Ovary (tissue), 9 donors: ENCODE data around the gene GPATCH4. TPM values are rescaled to one million over a fixed set of nuclear protein-coding genes. Genes with fewer than 3 reads are reported as not detected.

ENCODE experiments used
- DNase-seq, 5 donors: peaks; one replicate each; pipeline ENCODE4 v3.0.0-alpha.2; 2019 to 2020
- H3K27ac ChIP-seq, 2 donors: fragments of 200-600 bp; one replicate each; pipeline versions ENCODE4 v1.5.1 to v1.8.0; 2019 to 2022
- H3K27me3 ChIP-seq: fragments of 200-600 bp; one replicate; pipeline ENCODE4 v1.8.0; 2022
- H3K36me3 ChIP-seq: fragments of 200-600 bp; sonication (generic); one replicate; pipeline ENCODE4 v1.5.1; 2019
- H3K4me1 ChIP-seq: one replicate; pipeline ENCODE4 v1.8.1; 2013; ENCODE audit warnings: mild to moderate bottlenecking, moderate library complexity; ENCODE audit not compliant: insufficient read depth
- H3K4me3 ChIP-seq: fragments of 200-600 bp; sonication (generic); one replicate; pipeline ENCODE4 v1.5.1; 2017
- H3K9me3 ChIP-seq, 2 donors: fragments of 200-600 bp in 1 of 2; sonication (generic) in 1 of 2; one replicate each; pipeline versions ENCODE4 v1.5.1 to v1.8.1; 2013 to 2019; ENCODE audit warnings: mild to moderate bottlenecking in 1 of 2, moderate library complexity in 1 of 2
- CTCF ChIP-seq, 3 donors: fragments of 450-650 bp in 2 of 3; fragments of 200-600 bp in 1 of 3; IDR thresholded peaks; one replicate each; pipeline versions ENCODE4 v1.5.1 to v1.8.0; 2016 to 2022; ENCODE audit warnings: antibody characterized with exemption in 3 of 3, mild to moderate bottlenecking in 1 of 3
- EP300 ChIP-seq: sonication (generic); formaldehyde crosslinking; IDR thresholded peaks from one replicate; pipeline ENCODE4 v1.6.1; 2017; ENCODE audit warnings: antibody characterized with exemption
- POLR2A ChIP-seq: fragments of 450-650 bp; IDR thresholded peaks from one replicate; pipeline ENCODE4 v1.6.1; 2017; ENCODE audit warnings: antibody characterized with exemption, mild to moderate bottlenecking, moderate library complexity
- WGBS, 3 donors: extraction: QIAGEN DNeasy Blood & Tissue Kit in 1 of 3; methylation state at CpG; one replicate each; pipeline versions ENCODE4 v1.1.5 to v1.1.7; 2013 to 2017; 5-methylcytosine and 5-hydroxymethylcytosine counted together
- intact Hi-C, 4 donors: fragments of 100-400 bp; cut with DNase I; formaldehyde crosslinking; loops; one replicate each; pipeline versions ENCODE4 v1.11.0 to v1.15.1; 2022 to 2023
- polyA plus RNA-seq, 2 donors: library from polyadenylated mRNA; stranded (reverse); fragments of 200-250 nt in 1 of 2; fragments of 350-450 nt in 1 of 2; fragmentation: Illumina TruSeq in 1 of 2; extraction: RNeasy Lipid Tissue Mini Kit (QIAGEN cat#74804) in 1 of 2; gene quantifications; one replicate each; pipeline ENCODE4 v1.2.3, GENCODE V29; 2013 to 2014
- total RNA-seq, 7 donors: library from RNA; depleted of rRNA in 2 of 7; stranded (reverse); fragments of >200 nt in 2 of 7; fragmentation: NEBNext Ultra II Directional in 3 of 7; extraction: Animal tissue kit (Norgen Biotek cat#: 25700) in 3 of 7; gene quantifications; one replicate each; pipeline versions ENCODE4 v1.1.0 to v1.2.4, GENCODE V29; 2016 to 2023
- donor health status: DM: no; HTN: no; CAD: no; lungs with moderate emphysema.
- donor health status: DM: no; HTN: no; CAD: no.
- donor health status: Bipolar disorder and iron deficiency.
- donor health status: DM: yes; HTN: yes; CAD: no.
- donor health status: DM: no; HTN: no; CAD: no.
- donor health status: DM: yes; HTN: yes; CAD: no.

The GPATCH4 gene
- total and polyA plus RNA-seq, 9 donors = 10.0 to 45.1 (median 22.0) TPM

GRCh38 chr1:156581661-156582387 is 19.5 kb downstream of the GPATCH4 start:
- H3K36me3 ChIP-seq = no peaks in the 10 kb centered on the region
- no peaks in the 10 kb centered on the region for H3K27me3 ChIP-seq
- H3K27ac ChIP-seq = no peak overlapping the region
- TF ChIP-seq EP300 (no peak), POLR2A (no peak)
- 73 to 76% (median 75%) methylated on average over 21 of the region's 21 CpGs for WGBS, 3 donors
- DNase-seq = peak in 1 of 5 donors; percentile 28
- H3K4me3 ChIP-seq = no peak overlapping the region
- no peaks in the 10 kb centered on the region for H3K9me3 ChIP-seq
- intact Hi-C loops = loop anchor here in 1 of 4 donors (5.0 to 10.0 kb wide), 2 partner anchors 70 to 73 kb away; no protein-coding TSS in a partner anchor
- H3K4me1 ChIP-seq = no peaks in the 10 kb centered on the region

- TF ChIP-seq EP300 (no peak), POLR2A (no peak), CTCF (IDR thresholded peaks at IDR 0.05) (no peak)
- H3K4me3 ChIP-seq = no peak within 1 kb of the TSS
- no peak within 1 kb of the TSS for H3K27ac ChIP-seq
- H3K9me3 ChIP-seq = no peaks in the 10 kb centered on the region
- no peak for DNase-seq
- no peaks in the 10 kb centered on the region for H3K27me3 ChIP-seq
- H3K36me3 ChIP-seq = no peaks in the 10 kb centered on the region
- no peaks in the 10 kb centered on the region for H3K4me1 ChIP-seq
- WGBS, 3 donors = 70 to 76% (median 71%) methylated on average over 5 of the region's 5 CpGs
- intact Hi-C loops = no loop called here
Observed at GRCh38 chr1:156579472-156579871, 21.8 kb downstream of the GPATCH4 start, which contains the start of gene TTC24. TSS of gene TTC24 (plus strand) at chr1:156579723. CDS start at chr1:156581365, 1,642 bp downstream.

GRCh38 chr1:156578055-156578454 is 23.2 kb downstream of the GPATCH4 start:
- Histone ChIP-seq H3K27ac (no peak overlapping the region), H3K36me3 (no peaks in the 10 kb centered on the region), H3K27me3 (no peaks in the 10 kb centered on the region), H3K4me1 (no peaks in the 10 kb centered on the region), H3K4me3 (no peak overlapping the region), H3K9me3 (no peaks in the 10 kb centered on the region)
- intact Hi-C loops = no loop called here
- 34 to 51% (median 43%) methylated on average over 5 to 7 of the region's 7 CpGs for WGBS, 3 donors
- TF ChIP-seq CTCF (IDR thresholded peaks at IDR 0.05) (no peak), POLR2A (no peak), EP300 (no peak)
- DNase-seq = no peak

- no peaks in the 10 kb centered on the region for H3K4me1 ChIP-seq
- TF ChIP-seq POLR2A (no peak), EP300 (no peak), CTCF (IDR thresholded peaks at IDR 0.05) (no peak)
- no peaks in the 10 kb centered on the region for H3K9me3 ChIP-seq
- WGBS, 3 donors = 86 to 90% (median 90%) methylated on average over 3 of the region's 3 CpGs
- no peaks in the 10 kb centered on the region for H3K36me3 ChIP-seq
- H3K27ac ChIP-seq = no peak overlapping the region
- no peak overlapping the region for H3K4me3 ChIP-seq
- no peak for DNase-seq
- no peaks in the 10 kb centered on the region for H3K27me3 ChIP-seq
- intact Hi-C loops = no loop called here
Observed at GRCh38 chr1:156577550-156577949, 23.7 kb downstream of the GPATCH4 start.

- intact Hi-C loops = no loop called here
- WGBS, 3 donors = 19 to 24% (median 20%) methylated on average over 2 of the region's 2 CpGs
- DNase-seq = no peak
Observed at GRCh38 chr1:156574039-156574633, 27.1 kb downstream of the GPATCH4 start.

More at GRCh38 chr1:156574039-156574633, 27.1 kb downstream of the GPATCH4 start:
- TF ChIP-seq POLR2A = no peak
- TF ChIP-seq CTCF (IDR thresholded peaks at IDR 0.05) = no peak
- no peak for TF ChIP-seq EP300
- Histone ChIP-seq H3K4me3 (no peak overlapping the region), H3K9me3 (no peaks in the 10 kb centered on the region), H3K27me3 (no peaks in the 10 kb centered on the region), H3K4me1 (peaks cover 2% of the 10 kb centered on the region), H3K36me3 (no peaks in the 10 kb centered on the region), H3K27ac (no peak overlapping the region)
